K562 (cell line): ENCODE results near the gene OCEL1. TPM values are rescaled to one million over a fixed set of nuclear protein-coding genes. Genes with fewer than 3 reads are reported as not detected.

Experiments
- ARID1B ChIP-seq: fragments of 450-650 bp; IDR thresholded peaks from 2 replicates; pipeline ENCODE4 v1.6.1; 2016; ENCODE audit warnings: antibody characterized with exemption, mild to moderate bottlenecking, inconsistent platforms
- C11orf30 ChIP-seq: fragments of 450-650 bp; IDR thresholded peaks from 2 replicates; pipeline ENCODE4 v1.6.1; 2016; ENCODE audit warnings: low read depth, mild to moderate bottlenecking
- DDX20 ChIP-seq: fragments of 450-650 bp; IDR thresholded peaks from 2 replicates; pipeline ENCODE4 v1.6.1; 2016; ENCODE audit warnings: missing genetic modification characterization, low read depth, mild to moderate bottlenecking, missing compliant biosample characterization, moderate library complexity
- E2F3 ChIP-seq: fragments of 250-450 bp; sonication (Bioruptor Pico); IDR thresholded peaks from 2 replicates; pipeline ENCODE4 v1.4.0; 2020; ENCODE audit warnings: mild to moderate bottlenecking
- EHMT2 ChIP-seq: fragments of 450-650 bp; IDR thresholded peaks from 2 replicates; pipeline ENCODE4 v1.6.1; 2018; ENCODE audit warnings: antibody characterized with exemption
- HMG20A ChIP-seq: fragments of 450-650 bp; formaldehyde crosslinking; conservative IDR thresholded peaks from 2 replicates; pipeline ENCODE4 v1.4.0; 2020; ENCODE audit warnings: mild to moderate bottlenecking, mixed read lengths
- LEF1 ChIP-seq: fragments of 450-650 bp; IDR thresholded peaks from 2 replicates; pipeline ENCODE4 v1.6.1; 2016; ENCODE audit warnings: mild to moderate bottlenecking
- NCOA4 ChIP-seq: fragments of 450-650 bp; IDR thresholded peaks from 2 replicates; pipeline ENCODE4 v1.6.1; 2018; ENCODE audit warnings: mild to moderate bottlenecking; ENCODE audit not compliant: partially characterized antibody
- NR2F6 ChIP-seq: fragments of 450-650 bp; formaldehyde crosslinking; IDR thresholded peaks from 2 replicates; pipeline ENCODE4 v1.4.0; 2020; ENCODE audit warnings: mild to moderate bottlenecking
- PHTF2 ChIP-seq: fragments of 250-450 bp; sonication (Bioruptor Pico); IDR thresholded peaks from 2 replicates; pipeline ENCODE4 v1.5.0; 2021; ENCODE audit warnings: mild to moderate bottlenecking
- SAFB2 ChIP-seq: fragments of 200-400 bp; formaldehyde crosslinking; IDR thresholded peaks from 2 replicates; pipeline ENCODE4 v1.6.1; 2018; ENCODE audit warnings: borderline replicate concordance, low read length, low read depth, moderate library complexity; ENCODE audit not compliant: severe bottlenecking
- SP2 ChIP-seq: IDR thresholded peaks from 2 replicates; pipeline ENCODE4 v1.6.1; 2011; ENCODE audit warnings: mild to moderate bottlenecking, low read depth, low read length, moderate library complexity; ENCODE audit not compliant: poor library complexity, severe bottlenecking; ENCODE audit errors: extremely low read depth
- TBP ChIP-seq: optimal IDR thresholded peaks from 2 replicates; pipeline ENCODE3; 2011; ENCODE audit warnings: low read depth, low read length, improper control_type of control experiment
- TEAD1 ChIP-seq, 2 experiments: fragments of 450-650 bp in 1 of 2; sonication (generic) in 1 of 2; formaldehyde crosslinking; IDR thresholded peaks; 2 replicates each; pipeline versions ENCODE4 v1.4.0 to v1.8.0; 2020 to 2022; ENCODE audit warnings: mild to moderate bottlenecking in 2 of 2, missing genetic modification reagents in 1 of 2
- ZNF274 ChIP-seq: IDR thresholded peaks from 2 replicates; pipeline ENCODE4 v1.6.1; 2011; ENCODE audit warnings: low read depth, mild to moderate bottlenecking, low read length, moderate library complexity, borderline replicate concordance
- ZNF354B ChIP-seq: fragments of 250-450 bp; sonication (Bioruptor Pico); IDR thresholded peaks from 2 replicates; pipeline ENCODE4 v1.4.0; 2020
- ZNF507 ChIP-seq: conservative IDR thresholded peaks from 2 replicates; pipeline ENCODE4 v1.6.1; 2017; ENCODE audit warnings: missing genetic modification characterization, missing compliant biosample characterization
- ZNF57 ChIP-seq: fragments of 450-650 bp; formaldehyde crosslinking; IDR thresholded peaks from 2 replicates; pipeline ENCODE4 v1.4.0; 2020; ENCODE audit warnings: mild to moderate bottlenecking, moderate library complexity
- ZNF586 ChIP-seq: fragments of 450-650 bp; formaldehyde crosslinking; conservative IDR thresholded peaks from 2 replicates; pipeline ENCODE4 v1.4.0; 2020; ENCODE audit warnings: mild to moderate bottlenecking, moderate library complexity
- ZNF699 ChIP-seq: fragments of 250-450 bp; sonication (Bioruptor Pico); IDR thresholded peaks from 2 replicates; pipeline ENCODE4 v1.8.0; 2021; ENCODE audit warnings: mild to moderate bottlenecking, moderate library complexity; ENCODE audit not compliant: insufficient replicate concordance
- polyA plus RNA-seq, 8 experiments: library from polyadenylated mRNA; depleted of rRNA in 4 of 8; stranded (reverse) in 5 of 8; unstranded in 3 of 8; fragments of >200 nt; fragmentation: Nextera tagmentation in 2 of 8; fragmentation: Illumina TruSeq in 1 of 8; extraction: Ambion mirVana in 2 of 8; extraction: Trizol in 1 of 8; gene quantifications; 2 replicates each; pipeline versions ENCODE4 v1.2.1 to v1.2.3, GENCODE V29; 2011 to 2014; ENCODE audit warnings: inconsistent platforms in 1 of 8, missing spikeins in 1 of 8
- total RNA-seq, 7 experiments: library from RNA; depleted of rRNA in 6 of 7; stranded (reverse); fragments of >200 nt in 6 of 7; fragmentation: Illumina TruSeq in 2 of 7; extraction: Trizol in 2 of 7; gene quantifications; 2 replicates each; pipeline versions ENCODE4 v1.2.1 to v1.2.3, GENCODE V29; 2011 to 2021; ENCODE audit warnings: low replicate concordance in 1 of 7
- TF ChIP-seq, protein P1 (sequence below): sonication (generic); formaldehyde crosslinking; IDR thresholded peaks from 2 replicates; pipeline ENCODE4 v1.8.0; 2023; ENCODE audit warnings: mild to moderate bottlenecking, missing genetic modification reagents
- TF ChIP-seq, protein P2 (sequence below): fragments of 450-650 bp; formaldehyde crosslinking; IDR thresholded peaks from 2 replicates; pipeline ENCODE4 v1.4.0; 2020; ENCODE audit warnings: mild to moderate bottlenecking, moderate library complexity
- TF ChIP-seq, protein P3 (sequence below): sonication (generic); formaldehyde crosslinking; IDR thresholded peaks from 2 replicates; pipeline ENCODE4 v1.8.1; 2023; ENCODE audit warnings: mild to moderate bottlenecking, missing genetic modification reagents
- TF ChIP-seq, protein P4 (sequence below): fragments of 450-650 bp; IDR thresholded peaks from 2 replicates; pipeline ENCODE4 v1.6.1; 2016; ENCODE audit warnings: missing biosample characterization, missing genetic modification characterization

The OCEL1 gene
- total and polyA plus RNA-seq, 9 of the 15 experiments (the other 6 are each of a cell fraction or from before 2014, with no cell fraction given), result 8.0 to 38.0 (median 12.4) TPM

DNA sequence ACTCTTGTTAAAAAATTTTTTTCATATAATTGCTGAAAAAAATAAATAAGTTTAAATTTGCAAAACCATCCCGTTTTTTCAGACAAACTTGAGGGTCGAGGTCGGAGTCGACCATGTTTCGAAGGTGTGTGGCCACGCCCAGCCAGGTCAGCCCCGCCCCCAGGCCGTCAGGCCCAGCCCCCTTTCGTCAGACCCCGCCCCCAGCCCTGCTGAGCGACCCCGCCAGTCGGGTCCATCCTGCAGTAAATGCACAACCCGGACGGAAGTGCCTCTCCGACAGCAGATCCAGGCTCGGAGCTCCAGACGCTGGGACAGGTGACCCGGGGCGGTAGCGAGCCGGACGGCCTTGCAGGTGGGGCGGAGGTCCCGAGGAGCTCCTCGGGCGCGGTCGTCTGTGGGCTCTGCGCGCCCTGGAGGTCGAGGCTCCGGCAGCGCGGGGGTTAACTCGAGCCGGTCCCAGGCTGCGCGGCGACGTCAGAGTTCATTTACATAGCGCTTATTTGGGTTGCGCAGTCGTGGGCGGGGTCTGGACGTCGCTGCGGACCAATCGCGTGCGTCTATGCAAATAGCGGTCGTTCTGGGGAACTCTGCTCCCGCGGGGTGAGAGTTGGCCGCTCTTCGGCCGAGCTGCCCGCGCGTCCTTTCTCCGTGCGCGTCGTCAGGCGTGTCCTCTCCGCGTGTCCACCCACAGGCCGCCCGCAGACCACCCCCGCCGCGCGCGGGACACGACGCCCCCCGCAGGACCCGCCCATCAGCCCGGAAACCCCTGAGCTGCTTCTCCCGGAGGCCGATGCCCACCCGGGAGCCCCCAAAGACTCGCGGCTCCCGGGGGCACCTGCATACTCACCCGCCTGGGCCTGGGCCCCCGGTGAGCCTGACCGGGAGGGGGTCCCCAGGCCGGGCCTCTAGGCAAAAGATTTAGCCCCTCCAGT is at the start of gene OCEL1 (continued):
- TF ChIP-seq SP2, result no peak
- no peak for TF ChIP-seq ZNF699 (CRISPR knock-in tag)
- TF ChIP-seq EHMT2, result no peak
- no peak for TF ChIP-seq ZNF507 (tag)
- TF ChIP-seq NR2F6, result no peak
- no peak for TF ChIP-seq ZNF354B (CRISPR knock-in tag)
- TF ChIP-seq, protein P1, sequence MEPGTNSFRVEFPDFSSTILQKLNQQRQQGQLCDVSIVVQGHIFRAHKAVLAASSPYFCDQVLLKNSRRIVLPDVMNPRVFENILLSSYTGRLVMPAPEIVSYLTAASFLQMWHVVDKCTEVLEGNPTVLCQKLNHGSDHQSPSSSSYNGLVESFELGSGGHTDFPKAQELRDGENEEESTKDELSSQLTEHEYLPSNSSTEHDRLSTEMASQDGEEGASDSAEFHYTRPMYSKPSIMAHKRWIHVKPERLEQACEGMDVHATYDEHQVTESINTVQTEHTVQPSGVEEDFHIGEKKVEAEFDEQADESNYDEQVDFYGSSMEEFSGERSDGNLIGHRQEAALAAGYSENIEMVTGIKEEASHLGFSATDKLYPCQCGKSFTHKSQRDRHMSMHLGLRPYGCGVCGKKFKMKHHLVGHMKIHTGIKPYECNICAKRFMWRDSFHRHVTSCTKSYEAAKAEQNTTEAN (CRISPR knock-in tag), result peak; percentile 61; the same call in 1 of the 2 replicates
- TF ChIP-seq SAFB2, result no peak
- TF ChIP-seq TBP, result peak; percentile 84
- TF ChIP-seq, protein P2, sequence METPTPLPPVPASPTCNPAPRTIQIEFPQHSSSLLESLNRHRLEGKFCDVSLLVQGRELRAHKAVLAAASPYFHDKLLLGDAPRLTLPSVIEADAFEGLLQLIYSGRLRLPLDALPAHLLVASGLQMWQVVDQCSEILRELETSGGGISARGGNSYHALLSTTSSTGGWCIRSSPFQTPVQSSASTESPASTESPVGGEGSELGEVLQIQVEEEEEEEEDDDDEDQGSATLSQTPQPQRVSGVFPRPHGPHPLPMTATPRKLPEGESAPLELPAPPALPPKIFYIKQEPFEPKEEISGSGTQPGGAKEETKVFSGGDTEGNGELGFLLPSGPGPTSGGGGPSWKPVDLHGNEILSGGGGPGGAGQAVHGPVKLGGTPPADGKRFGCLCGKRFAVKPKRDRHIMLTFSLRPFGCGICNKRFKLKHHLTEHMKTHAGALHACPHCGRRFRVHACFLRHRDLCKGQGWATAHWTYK (CRISPR knock-in tag), result no peak
- no peak for TF ChIP-seq C11orf30
- no peak for TF ChIP-seq LEF1
- no peak for TF ChIP-seq ZNF274
- TF ChIP-seq ZNF586 (CRISPR knock-in tag), result no peak
- TF ChIP-seq PHTF2 (CRISPR knock-in tag), result no peak
- no peak for TF ChIP-seq HMG20A
- TF ChIP-seq, protein P3, sequence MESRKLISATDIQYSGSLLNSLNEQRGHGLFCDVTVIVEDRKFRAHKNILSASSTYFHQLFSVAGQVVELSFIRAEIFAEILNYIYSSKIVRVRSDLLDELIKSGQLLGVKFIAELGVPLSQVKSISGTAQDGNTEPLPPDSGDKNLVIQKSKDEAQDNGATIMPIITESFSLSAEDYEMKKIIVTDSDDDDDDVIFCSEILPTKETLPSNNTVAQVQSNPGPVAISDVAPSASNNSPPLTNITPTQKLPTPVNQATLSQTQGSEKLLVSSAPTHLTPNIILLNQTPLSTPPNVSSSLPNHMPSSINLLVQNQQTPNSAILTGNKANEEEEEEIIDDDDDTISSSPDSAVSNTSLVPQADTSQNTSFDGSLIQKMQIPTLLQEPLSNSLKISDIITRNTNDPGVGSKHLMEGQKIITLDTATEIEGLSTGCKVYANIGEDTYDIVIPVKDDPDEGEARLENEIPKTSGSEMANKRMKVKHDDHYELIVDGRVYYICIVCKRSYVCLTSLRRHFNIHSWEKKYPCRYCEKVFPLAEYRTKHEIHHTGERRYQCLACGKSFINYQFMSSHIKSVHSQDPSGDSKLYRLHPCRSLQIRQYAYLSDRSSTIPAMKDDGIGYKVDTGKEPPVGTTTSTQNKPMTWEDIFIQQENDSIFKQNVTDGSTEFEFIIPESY (CRISPR knock-in tag), result peak; percentile 13; the same call in 1 of the 2 replicates
- TF ChIP-seq TEAD1 (CRISPR knock-in tag; IDR thresholded peaks at IDR 0.05), result no peak; a peak in 1 of 4 replicates
- TF ChIP-seq ARID1B, result no peak
- no peak for TF ChIP-seq NCOA4
- TF ChIP-seq DDX20 (tag), result no peak
- TF ChIP-seq, protein P4, sequence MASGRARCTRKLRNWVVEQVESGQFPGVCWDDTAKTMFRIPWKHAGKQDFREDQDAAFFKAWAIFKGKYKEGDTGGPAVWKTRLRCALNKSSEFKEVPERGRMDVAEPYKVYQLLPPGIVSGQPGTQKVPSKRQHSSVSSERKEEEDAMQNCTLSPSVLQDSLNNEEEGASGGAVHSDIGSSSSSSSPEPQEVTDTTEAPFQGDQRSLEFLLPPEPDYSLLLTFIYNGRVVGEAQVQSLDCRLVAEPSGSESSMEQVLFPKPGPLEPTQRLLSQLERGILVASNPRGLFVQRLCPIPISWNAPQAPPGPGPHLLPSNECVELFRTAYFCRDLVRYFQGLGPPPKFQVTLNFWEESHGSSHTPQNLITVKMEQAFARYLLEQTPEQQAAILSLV (tag), result no peak
- no peak for TF ChIP-seq E2F3 (CRISPR knock-in tag)
- peak; percentile 57; the same call in 1 of the 2 replicates for TF ChIP-seq ZNF57
